Measurements from ENCODE around the gene MKKS.

DNA sequence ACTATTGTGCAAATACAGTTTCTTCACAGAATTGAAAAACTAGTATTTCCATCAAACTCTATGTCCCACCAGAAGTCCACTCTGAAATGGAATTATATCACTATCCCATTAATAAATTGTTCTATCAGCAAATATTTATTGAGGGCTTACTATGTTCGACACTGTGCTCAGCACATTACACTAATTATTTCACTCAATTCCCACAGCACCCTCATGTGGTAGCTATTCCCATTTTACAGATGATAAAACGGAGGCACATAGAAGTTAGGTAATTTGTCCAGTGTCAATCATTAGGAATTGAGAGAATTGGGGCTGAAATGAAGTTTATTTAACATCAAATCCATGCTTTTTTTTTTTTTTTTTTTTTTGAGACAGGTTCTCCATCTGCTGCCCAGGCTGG, 52.5 kb downstream of the MKKS start:
- TF ChIP-seq, protein P1, sequence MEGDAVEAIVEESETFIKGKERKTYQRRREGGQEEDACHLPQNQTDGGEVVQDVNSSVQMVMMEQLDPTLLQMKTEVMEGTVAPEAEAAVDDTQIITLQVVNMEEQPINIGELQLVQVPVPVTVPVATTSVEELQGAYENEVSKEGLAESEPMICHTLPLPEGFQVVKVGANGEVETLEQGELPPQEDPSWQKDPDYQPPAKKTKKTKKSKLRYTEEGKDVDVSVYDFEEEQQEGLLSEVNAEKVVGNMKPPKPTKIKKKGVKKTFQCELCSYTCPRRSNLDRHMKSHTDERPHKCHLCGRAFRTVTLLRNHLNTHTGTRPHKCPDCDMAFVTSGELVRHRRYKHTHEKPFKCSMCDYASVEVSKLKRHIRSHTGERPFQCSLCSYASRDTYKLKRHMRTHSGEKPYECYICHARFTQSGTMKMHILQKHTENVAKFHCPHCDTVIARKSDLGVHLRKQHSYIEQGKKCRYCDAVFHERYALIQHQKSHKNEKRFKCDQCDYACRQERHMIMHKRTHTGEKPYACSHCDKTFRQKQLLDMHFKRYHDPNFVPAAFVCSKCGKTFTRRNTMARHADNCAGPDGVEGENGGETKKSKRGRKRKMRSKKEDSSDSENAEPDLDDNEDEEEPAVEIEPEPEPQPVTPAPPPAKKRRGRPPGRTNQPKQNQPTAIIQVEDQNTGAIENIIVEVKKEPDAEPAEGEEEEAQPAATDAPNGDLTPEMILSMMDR (CRISPR knock-in tag; IDR thresholded peaks at IDR 0.05), result peak; percentile 72
- TF ChIP-seq GATAD2A (CRISPR knock-in tag; IDR thresholded peaks at IDR 0.05) (no peak), POLR2A (IDR thresholded peaks at IDR 0.05; ENCODE audit: insufficient read depth in 1 of 2, low read depth in 2 of 2, low read length in 2 of 2) (no peak), ZBTB42 (CRISPR knock-in tag; IDR thresholded peaks at IDR 0.05) (no peak), KLF9 (CRISPR knock-in tag; IDR thresholded peaks at IDR 0.05; ENCODE audit: low read depth) (no peak), ARNT2 (CRISPR knock-in tag; IDR thresholded peaks at IDR 0.05; ENCODE audit: low read depth) (no peak), KDM5A (IDR thresholded peaks at IDR 0.05; ENCODE audit: borderline replicate concordance, low read length) (no peak), ZFP37 (CRISPR knock-in tag; IDR thresholded peaks at IDR 0.05; ENCODE audit: borderline replicate concordance) (no peak)
- TF ChIP-seq, protein P2, sequence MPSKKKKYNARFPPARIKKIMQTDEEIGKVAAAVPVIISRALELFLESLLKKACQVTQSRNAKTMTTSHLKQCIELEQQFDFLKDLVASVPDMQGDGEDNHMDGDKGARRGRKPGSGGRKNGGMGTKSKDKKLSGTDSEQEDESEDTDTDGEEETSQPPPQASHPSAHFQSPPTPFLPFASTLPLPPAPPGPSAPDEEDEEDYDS (CRISPR knock-in tag; IDR thresholded peaks at IDR 0.05), result no peak

All from HepG2 (cell line).